ENCODE data around the gene BMPER.

Gene BMPER

GRCh38 chr7:34034728-34035127 is 129.4 kb downstream of the BMPER start:
- no peak overlapping the region for H3K27ac ChIP-seq
- TF ChIP-seq CTCF (conservative IDR thresholded peaks at IDR 0.05) (no peak), ZFX (IDR thresholded peaks at IDR 0.05) (no peak)

GRCh38 chr7:34036051-34036920 is 130.9 kb downstream of the BMPER start:
- H3K27ac ChIP-seq: peak overlapping the region; percentile 27; the same call in 1 of the 2 replicates
- TF ChIP-seq CTCF (conservative IDR thresholded peaks at IDR 0.05) (no peak), ZFX (IDR thresholded peaks at IDR 0.05) (no peak)

GRCh38 chr7:34036972-34037792 is 131.8 kb downstream of the BMPER start:
- H3K27ac ChIP-seq: peak overlapping the region; percentile 43
- TF ChIP-seq ZFX (IDR thresholded peaks at IDR 0.05) (no peak), CTCF (conservative IDR thresholded peaks at IDR 0.05) (no peak)

GRCh38 chr7:34038816-34039470 is 133.6 kb downstream of the BMPER start:
- TF ChIP-seq CTCF (conservative IDR thresholded peaks at IDR 0.05) (no peak), ZFX (IDR thresholded peaks at IDR 0.05) (no peak)

GRCh38 chr7:34041707-34042106 is 136.4 kb downstream of the BMPER start:
- H3K27ac ChIP-seq: no peak overlapping the region
- TF ChIP-seq CTCF (conservative IDR thresholded peaks at IDR 0.05): no peak

More at GRCh38 chr7:34038816-34039470, 133.6 kb downstream of the BMPER start:
- no peak overlapping the region for H3K27ac ChIP-seq

- TF ChIP-seq CTCF (conservative IDR thresholded peaks at IDR 0.05) (no peak), ZFX (IDR thresholded peaks at IDR 0.05) (no peak)
- H3K27ac ChIP-seq: no peak overlapping the region
Measured at GRCh38 chr7:34042406-34042805, 137.1 kb downstream of the BMPER start.
